Keratinocyte (primary cell): ENCODE data around the gene MARCHF10. TPM values are rescaled to one million over a fixed set of nuclear protein-coding genes. Genes with fewer than 3 reads are reported as not detected.

Experiments used
- DNase-seq: peaks from one replicate; pipeline ENCODE4 v3.0.0-alpha.2; 2011; ENCODE audit warnings: low read depth, missing footprints, low spot score
- FAIRE-seq: peaks from 2 replicates; lab custom pipeline; 2011; peaks lifted over from hg19 to GRCh38; lab: Jason Lieb, UNC
- H2AFZ ChIP-seq: 2 replicates; pipeline ENCODE4 v1.6.0; 2012; ENCODE audit warnings: low read length, control low read depth, inconsistent platforms; ENCODE audit not compliant: control insufficient read depth
- H3K27ac ChIP-seq: 2 replicates; pipeline ENCODE4 v1.5.1; 2011; ENCODE audit warnings: low read length; ENCODE audit not compliant: control insufficient read depth, insufficient read depth
- H3K27me3 ChIP-seq: 3 replicates; pipeline ENCODE4 v1.6.0; 2011; ENCODE audit warnings: low read length; ENCODE audit not compliant: control insufficient read depth, insufficient read depth; ENCODE audit errors: extremely low read depth
- H3K36me3 ChIP-seq, 2 experiments: 2 replicates in 1 of 2; 3 replicates in 1 of 2; pipeline ENCODE4 v1.5.1; 2011; ENCODE audit warnings: low read length in 2 of 2, mild to moderate bottlenecking in 1 of 2; ENCODE audit not compliant: control insufficient read depth in 2 of 2, insufficient read depth in 2 of 2; ENCODE audit errors: extremely low read depth in 1 of 2
- H3K4me1 ChIP-seq: 3 replicates; pipeline ENCODE4 v1.5.1; 2011; ENCODE audit warnings: low read length; ENCODE audit not compliant: control insufficient read depth, insufficient read depth; ENCODE audit errors: extremely low read depth
- H3K4me2 ChIP-seq: 3 replicates; pipeline ENCODE4 v1.6.0; 2011; ENCODE audit warnings: low read depth, low read length; ENCODE audit not compliant: control insufficient read depth, insufficient read depth; ENCODE audit errors: extremely low read depth
- H3K4me3 ChIP-seq, 3 experiments: fragments of 200-600 bp in 1 of 3; sonication (generic) in 1 of 3; 2 replicates in 2 of 3; 3 replicates in 1 of 3; pipeline ENCODE4 v1.5.1; 2011 to 2016; ENCODE audit warnings: low read length in 3 of 3, mild to moderate bottlenecking in 3 of 3, control low read depth in 2 of 3, inconsistent platforms in 1 of 3, low read depth in 1 of 3, mixed read lengths in 1 of 3, mixed run types in 1 of 3, moderate library complexity in 1 of 3; ENCODE audit not compliant: control insufficient read depth in 2 of 3, insufficient read depth in 2 of 3; ENCODE audit errors: extremely low read depth in 1 of 3
- H3K79me2 ChIP-seq: 2 replicates; pipeline ENCODE4 v1.6.0; 2012; ENCODE audit warnings: low read length; ENCODE audit not compliant: control insufficient read depth, insufficient read depth
- H3K9ac ChIP-seq: 3 replicates; pipeline ENCODE4 v1.6.0; 2011; ENCODE audit warnings: low read length; ENCODE audit not compliant: control insufficient read depth, insufficient read depth; ENCODE audit errors: extremely low read depth
- H3K9me1 ChIP-seq: 3 replicates; pipeline ENCODE4 v1.6.0; 2011; ENCODE audit warnings: low read length; ENCODE audit not compliant: control insufficient read depth, insufficient read depth; ENCODE audit errors: extremely low read depth
- H3K9me3 ChIP-seq: 2 replicates; pipeline ENCODE4 v1.5.1; 2012; ENCODE audit warnings: low read depth, low read length; ENCODE audit not compliant: control insufficient read depth
- H4K20me1 ChIP-seq: 3 replicates; pipeline ENCODE4 v1.6.0; 2011; ENCODE audit warnings: low read length; ENCODE audit not compliant: control insufficient read depth, insufficient read depth; ENCODE audit errors: extremely low read depth
- EZH2 ChIP-seq: IDR thresholded peaks from one replicate; pipeline ENCODE4 v1.6.1; 2012; ENCODE audit warnings: inconsistent platforms, mild to moderate bottlenecking, low read length, moderate library complexity
- dilution Hi-C: fragments of 300-500 bp; cut with MboI; formaldehyde crosslinking; loops from one replicate; pipeline ENCODE4 v1.7.0; 2020; ENCODE audit warnings: low sequenced_read_pairs; ENCODE audit not compliant: extremely low pct_ligation_motif_present
- polyA plus RNA-seq, 5 experiments: library from polyadenylated mRNA; depleted of rRNA in 3 of 5; stranded (reverse) in 3 of 5; stranded (forward) in 1 of 5; unstranded in 1 of 5; fragments of >200 nt; gene quantifications; 1 replicate in 1 of 5; 2 replicates in 3 of 5; 3 replicates in 1 of 5; pipeline versions ENCODE4 v1.2.1 to v1.2.3, GENCODE V29; 2011 to 2012; ENCODE audit warnings: missing spikeins in 2 of 5, low read depth in 1 of 5, low replicate concordance in 1 of 5
- TF ChIP-seq, protein P1 (sequence below), 3 experiments: IDR thresholded peaks in 1 of 3; conservative IDR thresholded peaks in 1 of 3; optimal IDR thresholded peaks in 1 of 3; 2 replicates in 2 of 3; 3 replicates in 1 of 3; pipeline versions ENCODE3 to v1.5.1; 2011; ENCODE audit warnings: low read length in 3 of 3, mild to moderate bottlenecking in 3 of 3, moderate library complexity in 2 of 3, control low read depth in 1 of 3, inconsistent platforms in 1 of 3; ENCODE audit not compliant: insufficient read depth in 2 of 3; ENCODE audit errors: extremely low read depth in 1 of 3

MARCHF10 gene
- polyA plus RNA-seq, 1 donor (not counting 4 experiments of a cell fraction or from before 2014, with no cell fraction given), result not detected

DNA sequence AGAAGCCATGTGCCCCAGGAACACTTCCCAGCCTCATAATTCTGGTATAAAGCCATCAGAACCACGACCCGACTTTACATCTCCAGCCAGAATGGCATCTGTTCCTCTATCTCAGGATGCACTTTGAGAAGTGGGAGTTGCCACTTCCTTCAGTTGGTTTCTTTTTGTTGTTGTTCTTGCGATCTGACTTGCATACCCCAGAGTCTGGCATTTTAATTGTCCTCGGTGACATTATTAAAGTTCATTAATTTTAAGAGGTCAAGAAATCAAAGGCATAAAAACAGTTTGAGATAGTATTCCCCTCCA, 13.5 kb downstream of the MARCHF10 start:
- FAIRE-seq (no peak), DNase-seq (no peak)
- no peaks in the 10 kb centered on the region for H3K9me3 ChIP-seq
- no peak overlapping the region for H3K4me3 ChIP-seq
- dilution Hi-C loops, result no loop called here
- H3K4me1 ChIP-seq, result peaks cover 10% of the 10 kb centered on the region
- H2AFZ ChIP-seq, result no peak overlapping the region
- no peaks in the 10 kb centered on the region for H3K36me3 ChIP-seq
- no peak for TF ChIP-seq EZH2
- TF ChIP-seq, protein P1, sequence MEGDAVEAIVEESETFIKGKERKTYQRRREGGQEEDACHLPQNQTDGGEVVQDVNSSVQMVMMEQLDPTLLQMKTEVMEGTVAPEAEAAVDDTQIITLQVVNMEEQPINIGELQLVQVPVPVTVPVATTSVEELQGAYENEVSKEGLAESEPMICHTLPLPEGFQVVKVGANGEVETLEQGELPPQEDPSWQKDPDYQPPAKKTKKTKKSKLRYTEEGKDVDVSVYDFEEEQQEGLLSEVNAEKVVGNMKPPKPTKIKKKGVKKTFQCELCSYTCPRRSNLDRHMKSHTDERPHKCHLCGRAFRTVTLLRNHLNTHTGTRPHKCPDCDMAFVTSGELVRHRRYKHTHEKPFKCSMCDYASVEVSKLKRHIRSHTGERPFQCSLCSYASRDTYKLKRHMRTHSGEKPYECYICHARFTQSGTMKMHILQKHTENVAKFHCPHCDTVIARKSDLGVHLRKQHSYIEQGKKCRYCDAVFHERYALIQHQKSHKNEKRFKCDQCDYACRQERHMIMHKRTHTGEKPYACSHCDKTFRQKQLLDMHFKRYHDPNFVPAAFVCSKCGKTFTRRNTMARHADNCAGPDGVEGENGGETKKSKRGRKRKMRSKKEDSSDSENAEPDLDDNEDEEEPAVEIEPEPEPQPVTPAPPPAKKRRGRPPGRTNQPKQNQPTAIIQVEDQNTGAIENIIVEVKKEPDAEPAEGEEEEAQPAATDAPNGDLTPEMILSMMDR (optimal IDR thresholded peaks at IDR 0.05 in 1 of 3, IDR thresholded peaks at IDR 0.05 in 1 of 3, conservative IDR thresholded peaks at IDR 0.05 in 1 of 3; ENCODE audit: extremely low read depth in 1 of 3, insufficient read depth in 2 of 3, low read length in 3 of 3), result no peak
- no peak overlapping the region for H3K27ac ChIP-seq
- H4K20me1 ChIP-seq, result no peaks in the 10 kb centered on the region
- no peak overlapping the region for H3K9ac ChIP-seq
- no peaks in the 10 kb centered on the region for H3K79me2 ChIP-seq
- H3K4me2 ChIP-seq, result no peak overlapping the region
- no peaks in the 10 kb centered on the region for H3K27me3 ChIP-seq
- H3K9me1 ChIP-seq, result no peaks in the 10 kb centered on the region

GRCh38 chr17:62793919-62794665, 14.0 kb downstream of the MARCHF10 start:
- TF ChIP-seq, protein P1 (optimal IDR thresholded peaks at IDR 0.05 in 1 of 3, IDR thresholded peaks at IDR 0.05 in 1 of 3, conservative IDR thresholded peaks at IDR 0.05 in 1 of 3; ENCODE audit: extremely low read depth in 1 of 3, insufficient read depth in 2 of 3, low read length in 3 of 3), result no peak
- TF ChIP-seq EZH2, result no peak
- FAIRE-seq, result no peak
- H2AFZ ChIP-seq, result no peak overlapping the region
- H3K9ac ChIP-seq, result no peak overlapping the region
- H3K4me2 ChIP-seq, result no peak overlapping the region
- H3K79me2 ChIP-seq, result no peaks in the 10 kb centered on the region
- no peaks in the 10 kb centered on the region for H3K9me3 ChIP-seq
- no peaks in the 10 kb centered on the region for H4K20me1 ChIP-seq
- DNase-seq, result no peak
- dilution Hi-C loops, result no loop called here
- no peak overlapping the region for H3K4me3 ChIP-seq
- H3K36me3 ChIP-seq, result no peaks in the 10 kb centered on the region
- no peaks in the 10 kb centered on the region for H3K9me1 ChIP-seq
- H3K27me3 ChIP-seq, result no peaks in the 10 kb centered on the region
- peaks cover 10% of the 10 kb centered on the region for H3K4me1 ChIP-seq
- no peak overlapping the region for H3K27ac ChIP-seq
